HG03108 (cell line): ENCODE measurements around the gene MYO5C.

Experiments used
- ATAC-seq: cut with Tn5 transposase; IDR thresholded peaks from one replicate; pipeline ENCODE4 v1.9.1; 2021; ENCODE audit warnings: moderate library complexity; ENCODE audit not compliant: unreplicated experiment

Gene MYO5C

DNA sequence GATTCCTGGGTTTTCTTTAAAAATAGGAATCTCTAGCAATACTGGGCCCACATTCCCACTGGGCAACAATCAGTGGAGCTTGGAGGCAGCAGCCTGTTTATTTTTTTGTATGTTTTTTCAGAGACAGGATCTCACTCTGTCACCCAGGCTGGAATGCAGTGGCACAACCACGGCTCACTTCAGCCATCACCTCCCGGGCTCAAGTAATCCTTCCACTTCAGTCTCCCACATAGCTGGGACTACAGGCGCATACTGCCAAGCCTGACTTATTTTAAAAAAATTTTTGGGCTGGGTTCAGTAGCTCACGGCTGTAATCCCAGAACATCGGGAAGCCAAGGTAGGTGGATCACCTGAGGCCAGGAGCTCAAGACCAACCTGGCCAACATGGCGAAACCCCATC lies 75.4 kb downstream of the MYO5C start:
- no peak for ATAC-seq

DNA sequence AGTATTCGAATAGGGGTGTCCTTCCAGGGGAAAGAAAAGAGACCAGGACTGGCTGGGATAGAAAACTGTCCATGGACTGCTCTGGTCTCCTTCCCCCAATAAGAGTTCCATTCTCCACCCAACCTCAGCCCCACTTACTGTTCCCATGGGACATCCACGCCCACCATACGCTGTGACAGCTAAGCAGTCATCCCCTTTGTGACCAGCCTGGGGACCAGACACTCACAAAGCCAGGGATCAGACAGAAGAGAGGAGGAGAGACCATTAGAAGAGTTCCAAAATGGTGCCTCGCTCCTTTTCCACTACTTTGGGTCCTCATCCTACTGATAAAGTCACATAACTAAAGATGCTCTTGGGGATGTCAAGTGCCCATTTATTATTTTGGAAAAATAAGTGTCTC lies 76.8 kb downstream of the MYO5C start:
- ATAC-seq = no peak

DNA sequence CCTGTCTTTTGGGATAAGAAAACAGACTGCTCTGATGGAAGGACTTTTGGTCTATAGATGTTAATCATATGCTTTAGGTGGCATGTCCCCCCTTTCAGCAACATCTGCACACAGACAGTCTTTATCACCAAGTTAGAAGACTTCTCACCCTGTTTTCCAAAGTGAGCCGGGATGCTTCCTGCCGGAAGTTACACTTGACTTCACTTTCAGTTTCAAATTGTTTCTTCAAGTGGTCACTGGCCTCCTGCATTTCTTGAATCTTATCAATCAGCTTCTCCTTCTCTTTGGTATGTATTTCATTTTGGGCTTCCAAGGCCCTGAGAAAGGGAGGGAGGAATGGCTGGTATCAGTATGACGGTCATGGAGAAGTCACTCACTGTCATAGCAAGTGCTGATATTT lies 77.2 kb downstream of the MYO5C start:
- no peak for ATAC-seq

DNA sequence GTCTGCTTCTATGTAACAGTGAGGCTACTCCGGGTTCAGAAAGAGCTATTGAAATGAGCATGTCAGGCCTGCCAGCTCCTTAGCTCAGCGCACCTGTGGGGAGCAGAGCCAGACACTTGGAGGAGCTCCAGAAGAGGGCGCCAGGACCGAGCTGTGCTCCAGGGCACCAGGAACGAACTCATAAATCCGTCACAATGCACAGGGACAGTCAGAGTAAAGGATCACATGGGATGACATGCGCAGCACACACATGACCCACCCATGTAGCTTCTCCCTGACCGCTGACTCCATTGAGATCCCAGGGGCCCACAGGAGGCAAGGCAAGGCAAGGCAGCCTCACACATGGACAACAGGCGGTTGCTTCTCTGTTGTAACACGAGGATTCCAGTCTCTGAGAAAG lies 78.4 kb downstream of the MYO5C start:
- ATAC-seq = no peak

DNA sequence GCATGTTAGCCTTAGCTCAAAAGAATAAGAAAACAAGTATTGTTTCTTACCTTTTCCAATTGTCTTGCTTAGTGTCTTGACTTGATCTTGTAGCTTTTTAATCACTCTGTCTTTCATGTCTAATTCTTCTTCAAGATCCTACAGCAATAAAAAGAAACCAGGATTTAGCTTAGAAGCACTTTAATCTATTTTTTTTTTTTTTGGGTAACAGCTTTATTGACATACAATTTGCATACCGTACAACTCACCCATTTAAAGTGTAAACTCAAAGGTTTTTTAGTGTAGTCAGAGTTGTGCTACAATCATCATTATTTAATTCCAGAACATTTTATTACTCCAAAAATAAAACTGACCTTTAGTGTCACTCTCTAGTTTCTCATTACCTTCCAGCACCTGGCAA lies 81.1 kb downstream of the MYO5C start:
- ATAC-seq = no peak

DNA sequence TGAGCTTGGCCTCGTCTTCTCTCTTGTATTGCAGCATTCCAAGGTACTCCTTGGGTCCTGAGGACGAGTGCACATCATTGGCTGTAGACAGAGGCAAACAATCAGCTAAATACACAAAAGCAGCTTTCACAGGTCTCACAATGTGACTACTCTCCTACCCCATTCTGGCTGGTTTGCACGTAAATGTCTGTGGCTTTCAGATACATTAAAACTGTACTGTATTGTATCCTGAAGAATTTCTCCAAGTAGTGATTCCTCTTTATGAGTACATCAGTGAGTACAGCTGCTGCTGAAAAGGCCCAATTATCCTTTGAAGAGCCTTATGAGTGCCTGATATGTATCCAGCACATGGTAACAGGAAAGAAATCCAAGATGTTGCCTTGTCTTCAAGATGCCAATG lies 82.4 kb downstream of the MYO5C start:
- no peak for ATAC-seq

DNA sequence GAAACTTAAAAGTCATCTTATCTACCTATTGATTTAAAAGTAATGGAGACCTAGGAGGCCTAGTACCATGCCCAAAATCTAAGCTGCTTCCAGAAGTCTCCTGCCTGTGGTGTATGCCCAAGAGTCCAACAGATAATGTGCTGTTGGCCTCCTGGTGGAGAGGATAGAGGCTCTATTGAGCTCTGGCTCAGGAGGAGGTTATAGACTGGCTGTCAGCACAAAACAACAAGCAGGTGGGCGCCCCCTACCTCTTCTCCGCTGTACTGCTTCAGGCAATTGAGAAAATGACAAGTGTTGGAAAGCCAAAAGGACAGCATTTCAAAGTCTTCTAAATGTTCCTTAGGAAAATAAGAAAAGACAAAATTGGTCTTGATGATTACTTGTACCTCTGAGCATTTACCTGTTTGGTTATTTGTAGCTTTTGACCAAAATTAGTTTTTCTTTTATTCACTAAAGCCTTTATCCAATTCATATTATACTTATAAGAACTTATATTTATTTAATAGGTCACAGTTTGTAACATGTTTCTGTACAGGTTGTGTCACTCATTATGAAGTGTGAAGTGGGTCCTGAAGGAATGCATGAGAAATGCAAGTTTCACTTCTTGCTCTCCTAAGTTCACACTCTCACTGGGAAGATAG lies 87.2 kb downstream of the MYO5C start:
- ATAC-seq = peak; percentile 81

DNA sequence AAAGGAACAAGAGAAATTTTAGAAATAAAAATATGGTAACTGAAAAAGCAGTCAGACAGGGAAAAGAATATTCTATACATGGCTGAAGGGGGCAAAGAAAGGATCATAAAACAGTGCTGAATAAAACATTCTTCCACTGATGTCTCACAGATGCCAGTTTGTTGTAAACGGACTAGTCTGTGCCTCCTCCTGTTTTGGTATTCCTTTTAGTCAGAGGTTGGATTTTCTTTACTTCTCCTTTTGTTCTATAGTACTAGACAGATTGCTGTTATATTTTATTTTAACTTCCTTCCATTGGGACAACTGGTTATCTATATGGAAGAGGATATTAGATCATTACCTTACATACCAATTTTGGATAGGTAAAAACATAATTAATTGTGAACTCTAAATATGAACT lies 88.4 kb downstream of the MYO5C start:
- no peak for ATAC-seq

DNA sequence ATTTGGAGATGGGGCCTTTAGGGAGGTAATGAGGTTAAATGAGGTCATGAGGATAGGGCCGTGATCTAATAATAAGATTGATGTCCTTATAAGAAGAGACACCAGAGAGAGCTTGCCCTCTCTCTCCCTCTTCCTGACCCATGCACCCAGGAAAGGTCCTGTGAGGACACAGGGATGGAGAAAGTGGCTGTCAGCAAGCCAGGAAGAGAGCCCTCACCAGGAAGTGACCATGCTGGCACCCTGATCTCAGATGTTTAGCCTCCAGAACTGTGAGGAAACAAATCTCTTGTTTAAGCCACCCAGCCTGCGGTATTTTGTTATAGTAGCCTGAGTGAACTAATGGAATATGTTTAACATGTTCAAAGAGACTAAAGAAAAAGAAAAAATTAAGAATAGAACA lies 89.2 kb downstream of the MYO5C start:
- ATAC-seq = no peak

DNA sequence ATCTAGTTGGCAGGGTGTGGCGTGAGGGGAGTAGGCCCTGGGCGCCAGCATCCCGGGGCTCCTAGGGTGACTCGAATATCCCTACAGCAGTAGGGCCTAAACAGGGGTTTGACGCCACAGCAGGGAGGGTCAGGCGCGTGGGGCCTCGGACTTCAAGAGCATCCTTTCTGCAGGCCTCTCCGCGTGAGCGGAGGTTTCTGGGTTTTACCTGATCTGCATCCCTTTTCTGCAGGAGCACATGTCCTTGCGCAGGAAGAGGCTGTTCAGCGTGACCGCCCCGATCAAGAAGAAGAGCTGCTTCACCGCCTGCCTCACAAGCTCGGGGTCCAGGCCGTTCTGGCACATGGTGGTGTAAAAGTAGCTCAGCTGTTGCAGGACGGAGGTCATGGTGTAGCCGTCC lies 90.9 kb downstream of the MYO5C start:
- ATAC-seq = no peak

DNA sequence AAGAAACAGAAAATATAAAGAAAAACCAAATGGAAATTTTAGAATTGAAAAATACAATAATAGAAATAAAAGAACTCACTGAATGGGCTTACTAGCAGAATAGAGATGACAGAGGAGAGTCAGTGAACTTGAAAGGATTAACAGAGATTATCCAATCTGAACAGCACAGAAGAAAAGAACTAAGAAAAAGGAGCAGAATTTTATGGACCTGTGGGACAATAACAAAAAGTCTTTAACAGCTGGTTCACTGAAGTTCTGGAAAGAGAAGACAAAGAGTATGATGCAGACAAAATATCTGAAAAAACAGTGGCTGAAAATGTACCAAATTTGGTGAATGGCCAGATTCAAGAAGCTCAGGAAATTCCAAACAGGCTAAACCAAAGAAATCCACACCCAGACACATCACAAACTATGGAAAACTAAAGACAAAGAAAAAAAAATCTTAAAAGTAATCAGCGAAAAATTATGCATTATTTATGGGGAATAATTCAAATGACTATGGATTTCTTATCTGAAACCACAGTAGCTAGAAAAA lies 94.7 kb downstream of the MYO5C start:
- no peak for ATAC-seq

DNA sequence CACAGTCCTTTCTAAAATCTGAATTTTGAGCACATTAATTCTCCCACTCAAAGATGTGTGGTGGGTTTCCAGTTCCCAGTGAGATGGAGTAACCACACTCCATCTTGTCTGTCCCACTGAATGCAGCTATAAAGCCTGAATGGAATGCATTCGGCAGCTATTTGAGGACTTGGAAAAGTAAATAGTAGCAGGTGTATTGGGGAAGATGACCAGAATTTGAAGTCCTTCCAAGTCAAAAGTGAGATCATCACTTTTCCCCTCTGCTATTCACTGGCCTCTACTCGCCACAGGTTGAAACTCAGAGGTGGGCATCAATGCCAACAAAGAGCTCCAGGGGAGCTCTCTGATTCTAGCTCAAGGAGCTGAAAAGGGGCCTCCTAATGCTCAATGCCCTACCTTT lies 96.3 kb downstream of the MYO5C start:
- no peak for ATAC-seq

DNA sequence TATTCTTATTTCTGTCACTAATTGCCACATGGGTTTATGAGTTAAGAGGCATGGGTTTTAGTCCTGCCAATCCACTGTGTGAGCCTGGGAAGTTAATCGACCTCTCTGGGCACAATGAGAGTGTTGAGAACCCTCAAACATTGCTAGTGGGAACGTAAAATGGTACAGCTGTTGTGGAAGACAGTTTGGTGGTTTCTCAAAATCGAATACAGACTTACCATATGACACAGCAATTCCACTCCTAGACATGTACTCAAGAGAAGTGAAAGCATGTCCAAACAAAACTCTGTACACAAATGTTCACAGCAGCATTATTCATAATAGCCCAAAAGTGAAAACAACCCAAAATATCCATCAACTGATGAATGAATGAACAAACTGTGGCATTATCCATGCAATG lies 98.7 kb downstream of the MYO5C start:
- no peak for ATAC-seq

DNA sequence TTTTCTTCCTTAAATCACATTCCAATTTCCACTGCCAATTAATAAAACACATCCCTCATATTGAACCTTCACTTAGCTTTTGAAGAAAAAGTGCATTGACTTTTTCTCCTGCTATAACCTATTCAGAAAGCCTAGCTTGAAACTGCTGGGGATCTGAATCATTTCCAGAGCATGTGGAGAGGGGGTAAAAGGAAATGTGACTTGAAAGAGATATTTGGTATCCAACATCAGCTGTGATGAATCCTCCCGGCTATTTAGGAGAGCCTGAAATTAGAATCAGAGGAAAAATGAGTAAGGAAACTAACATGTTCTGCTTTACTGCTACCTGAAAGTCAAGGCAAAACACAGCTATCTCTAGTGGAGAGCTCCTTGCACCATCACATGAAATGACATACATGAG lies 101.8 kb downstream of the MYO5C start:
- no peak for ATAC-seq

DNA sequence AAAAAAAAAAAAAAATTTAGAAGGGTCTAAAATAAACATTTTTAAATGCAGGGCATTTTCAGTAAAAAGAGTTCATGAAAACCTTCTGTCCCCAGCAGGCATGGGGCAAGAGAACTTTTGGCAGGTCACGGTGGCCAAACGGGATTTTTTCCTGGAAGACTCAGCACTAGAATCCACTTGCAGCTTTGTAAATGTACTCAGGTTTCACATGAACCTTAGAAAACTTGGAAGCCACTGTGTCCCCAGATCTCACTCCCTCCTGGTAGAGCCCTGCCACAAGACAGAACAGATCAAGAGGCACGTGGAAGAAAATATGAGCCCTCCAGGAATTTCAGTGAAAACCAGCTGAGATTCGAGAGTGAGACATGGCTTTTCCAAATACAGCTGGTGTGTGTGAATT lies 102.3 kb downstream of the MYO5C start:
- no peak for ATAC-seq

DNA sequence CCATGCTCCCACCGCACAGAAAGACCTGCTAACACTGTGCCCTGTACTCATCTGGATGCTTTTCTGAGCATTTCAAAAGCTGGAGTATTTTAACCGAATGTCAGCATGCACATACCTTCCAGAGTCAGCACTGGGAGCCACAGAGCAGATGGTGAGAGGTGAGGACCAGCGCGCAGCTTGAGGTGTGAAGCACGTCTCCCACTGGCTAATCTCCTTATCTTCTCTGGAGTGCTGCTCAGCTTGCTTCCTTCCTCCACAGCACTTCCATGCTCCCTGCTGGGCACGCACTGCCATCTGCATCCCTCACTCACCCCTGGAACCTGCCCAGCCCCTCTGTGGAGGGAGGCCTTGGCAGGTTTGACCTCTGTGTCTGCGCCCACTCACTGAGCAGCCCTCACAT lies 104.4 kb downstream of the MYO5C start, which contains the start of gene GNB5:
GNB5 (minus strand) TSS at position 186 of the 400 bp plus-strand sequence. CDS start 6,716 bp downstream, outside the sequence.
- no peak for ATAC-seq

DNA sequence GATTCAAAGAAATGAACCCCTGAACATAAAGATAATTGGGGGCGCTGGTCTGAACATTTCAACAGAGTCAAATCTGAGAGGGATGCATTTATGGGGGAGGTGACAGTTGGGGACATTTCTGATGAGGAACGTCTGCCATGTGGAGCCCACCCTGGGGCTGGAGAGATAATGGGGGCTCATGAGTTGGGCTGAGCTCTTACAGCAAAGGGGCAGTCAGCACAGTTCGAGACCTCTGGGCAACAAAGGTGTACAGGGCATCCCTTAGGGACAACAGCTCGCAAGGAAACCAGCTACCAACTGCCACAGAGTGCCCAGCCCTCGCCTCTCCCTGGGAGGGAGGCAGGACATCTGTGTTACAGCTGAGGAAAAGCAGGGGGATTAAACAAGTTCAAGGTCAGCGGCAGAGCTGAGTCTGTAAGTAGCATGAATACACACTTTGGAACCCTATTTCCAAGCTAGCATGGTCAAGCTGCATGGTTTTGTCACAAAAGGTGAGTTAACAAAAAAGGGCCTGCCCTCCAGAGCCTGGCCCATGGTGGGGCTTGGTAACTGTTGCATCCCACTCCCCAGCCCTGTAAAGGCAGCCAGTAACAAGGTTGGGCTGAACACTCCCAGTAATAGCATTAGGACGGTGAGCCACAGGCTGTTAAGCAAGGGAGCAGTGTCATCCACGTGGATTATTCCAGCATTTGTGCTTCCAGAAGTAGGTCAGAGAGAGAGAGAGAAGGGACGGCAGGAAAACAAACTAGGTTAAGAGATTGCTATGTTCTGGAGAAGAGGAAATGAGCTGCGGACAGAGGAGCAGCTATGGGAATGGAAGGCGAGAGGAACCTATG lies 108.7 kb downstream of the MYO5C start:
- ATAC-seq = no peak

DNA sequence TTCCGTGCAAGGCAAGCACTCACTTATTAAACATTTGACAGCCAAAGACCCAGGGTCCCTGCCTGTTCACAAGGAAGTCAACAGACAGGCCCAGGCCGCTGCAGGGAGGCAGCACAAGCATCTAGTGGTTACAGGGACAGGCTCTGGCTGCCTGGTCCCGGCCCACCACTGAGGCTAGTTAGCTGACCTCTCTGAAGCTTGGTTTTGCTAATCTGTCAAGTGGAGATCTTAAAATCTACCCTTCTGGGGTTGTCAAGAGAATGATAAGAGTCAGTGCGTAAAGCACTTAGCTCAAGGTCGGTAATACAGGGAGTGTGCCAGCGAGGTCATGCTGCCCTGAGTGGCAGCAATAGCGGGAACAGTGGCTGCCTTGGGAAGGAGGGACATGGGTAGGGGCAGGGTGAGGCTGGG lies 110.4 kb downstream of the MYO5C start:
- ATAC-seq = no peak

DNA sequence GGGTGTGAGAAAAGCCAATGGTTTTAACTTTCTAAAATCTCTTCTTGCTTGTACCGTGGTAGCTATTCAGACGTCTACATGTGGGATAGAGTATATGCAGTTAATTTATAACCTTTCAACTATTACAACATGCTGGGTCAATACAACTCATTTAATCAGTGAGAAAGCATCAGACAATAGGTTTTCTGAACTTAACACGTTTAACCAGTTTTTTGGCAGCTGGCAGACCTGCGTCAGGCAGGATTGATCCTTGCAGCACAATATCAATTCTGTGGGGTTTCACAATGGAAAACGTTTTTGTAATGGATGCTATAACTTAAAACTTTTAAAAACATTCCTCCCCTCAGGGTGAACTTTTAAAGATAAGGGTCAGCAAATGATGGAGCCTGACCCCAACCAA lies 110.9 kb downstream of the MYO5C start:
- no peak for ATAC-seq

DNA sequence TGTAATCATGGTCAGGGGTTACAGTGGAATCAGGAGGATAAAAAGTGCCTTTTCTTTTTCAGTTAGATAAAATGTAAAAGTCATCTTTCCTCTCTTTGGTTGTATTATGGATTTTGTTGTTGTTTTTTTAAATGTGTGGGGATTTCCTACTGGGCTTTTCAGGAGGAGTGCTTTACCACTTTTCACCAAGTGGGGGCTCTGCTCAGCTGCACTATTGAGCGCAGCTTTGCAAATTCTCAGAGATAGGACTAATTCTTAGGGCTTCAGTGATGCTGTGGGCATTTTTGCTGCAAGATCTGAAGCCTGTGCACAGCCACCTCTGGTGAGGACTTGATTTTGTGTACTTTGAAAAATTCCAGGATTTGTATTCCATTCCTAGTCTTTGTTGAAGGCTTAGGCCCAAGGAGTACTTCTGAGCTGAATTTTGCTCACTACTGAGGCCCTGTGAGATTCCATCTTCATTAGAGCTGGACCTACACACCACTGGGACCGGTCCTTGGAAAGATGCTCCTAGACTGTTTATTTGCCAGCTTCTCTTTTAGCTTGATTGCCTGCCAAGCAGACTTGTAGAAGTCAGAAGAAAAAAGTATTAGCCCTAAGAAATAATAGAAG lies 111.9 kb downstream of the MYO5C start:
- ATAC-seq = no peak

DNA sequence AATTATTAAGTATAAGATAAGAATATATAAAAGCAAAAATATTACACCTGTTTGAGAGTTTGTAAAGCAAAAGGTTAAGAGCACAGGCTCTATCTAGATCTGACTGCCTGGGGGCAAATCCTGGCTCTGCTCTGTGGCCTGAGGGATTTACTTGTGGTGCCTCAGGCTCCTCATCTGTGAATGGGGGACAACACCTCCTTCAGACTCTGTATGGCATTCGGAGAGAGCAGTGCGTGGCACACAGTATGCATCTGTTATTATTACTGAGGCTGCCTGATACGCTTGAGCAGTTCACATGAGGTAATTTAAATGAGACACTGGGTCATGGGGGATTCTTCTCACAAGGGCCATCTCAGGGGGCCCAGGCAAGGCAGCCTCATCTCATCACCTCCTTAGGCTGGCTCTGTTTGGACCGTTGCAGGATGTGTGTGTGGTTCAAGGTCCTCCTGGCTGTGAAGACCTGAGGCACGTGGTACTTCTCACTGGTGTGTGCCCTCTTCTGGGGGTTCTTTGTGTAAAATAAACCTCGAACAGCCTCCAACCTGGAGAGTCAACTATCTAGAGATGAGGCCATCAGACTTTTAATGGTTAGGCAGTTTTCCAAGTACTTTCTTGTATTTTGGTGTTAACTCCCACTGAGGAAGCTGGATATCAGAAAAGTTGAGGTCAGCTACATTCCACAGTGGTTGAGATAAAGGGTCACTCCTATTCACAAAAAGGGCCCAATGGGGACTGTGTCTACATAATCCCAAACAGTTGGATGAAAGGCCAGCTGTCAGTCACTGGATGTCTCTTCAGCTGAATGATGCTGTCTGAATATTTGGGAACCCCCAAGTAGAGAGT lies 113.4 kb downstream of the MYO5C start:
- ATAC-seq = no peak
